HEK293 (cell line): ENCODE results near the gene EIF1.

Experiments used
- CTCF ChIA-PET: fragments of 350-600 bp; formaldehyde crosslinking; extraction: SDS; loops from one replicate; lab custom pipeline; 2021; ENCODE audit warnings: antibody characterized with exemption; lab: Yijun Ruan, JAX
- POLR2A ChIA-PET: fragments of 300-600 bp; formaldehyde crosslinking; extraction: SDS; loops from one replicate; lab custom pipeline; 2020; ENCODE audit warnings: antibody characterized with exemption, inconsistent platforms; lab: Yijun Ruan, JAX
- H3K27ac ChIP-seq: fragments of 200-500 bp; sonication (Bioruptor generic); 2 replicates; pipeline ENCODE4 v1.5.1; 2014; ENCODE audit warnings: low read depth, low read length, control low read depth, inconsistent platforms; ENCODE audit errors: extremely low read depth
- H3K36me3 ChIP-seq, 2 experiments: fragments of 200-500 bp in 1 of 2; sonication (Bioruptor generic) in 1 of 2; 1 replicate in 1 of 2; 2 replicates in 1 of 2; pipeline ENCODE4 v1.5.1; 2014 to 2017; ENCODE audit warnings: inconsistent platforms in 2 of 2, low read length in 2 of 2; ENCODE audit not compliant: control insufficient read depth in 2 of 2, insufficient read depth in 1 of 2
- H3K4me1 ChIP-seq: fragments of 200-500 bp; sonication (Bioruptor generic); 2 replicates; pipeline ENCODE4 v1.5.1; 2014; ENCODE audit warnings: mild to moderate bottlenecking, low read length, inconsistent platforms; ENCODE audit not compliant: control insufficient read depth, insufficient read depth
- H3K4me3 ChIP-seq: 2 replicates; pipeline ENCODE4 v1.5.1; 2011; ENCODE audit warnings: low read depth, mild to moderate bottlenecking, control low read depth, low read length, moderate library complexity
- H3K9me3 ChIP-seq: fragments of 200-500 bp; sonication (Bioruptor generic); 2 replicates; pipeline ENCODE4 v1.5.1; 2014; ENCODE audit warnings: low read depth, low read length, inconsistent platforms; ENCODE audit not compliant: control insufficient read depth, insufficient read depth
- BCL11B ChIP-seq: fragments of 450-650 bp; formaldehyde crosslinking; IDR thresholded peaks from 2 replicates; pipeline ENCODE4 v1.5.1; 2016; ENCODE audit warnings: low read depth, missing biosample characterization, missing genetic modification characterization
- HOXD13 ChIP-seq: sonication (generic); formaldehyde crosslinking; IDR thresholded peaks from 2 replicates; pipeline ENCODE4 v1.8.0; 2022; ENCODE audit warnings: missing genetic modification reagents, borderline replicate concordance
- PRDM1 ChIP-seq: fragments of 450-650 bp; formaldehyde crosslinking; IDR thresholded peaks from 2 replicates; pipeline ENCODE4; 2016; ENCODE audit warnings: missing biosample characterization, missing genetic modification characterization
- TCF7L2 ChIP-seq: IDR thresholded peaks from 2 replicates; pipeline ENCODE4 v1.6.1; 2011; ENCODE audit warnings: low read depth, mild to moderate bottlenecking, inconsistent platforms, low read length, moderate library complexity, borderline replicate concordance
- YY1 ChIP-seq: fragments of 450-650 bp; formaldehyde crosslinking; IDR thresholded peaks from 2 replicates; pipeline ENCODE4 v1.5.1; 2018; ENCODE audit warnings: missing biosample characterization, missing genetic modification characterization
- ZBTB17 ChIP-seq: fragments of 450-650 bp; formaldehyde crosslinking; IDR thresholded peaks from 2 replicates; pipeline ENCODE4 v1.5.1; 2016; ENCODE audit warnings: missing biosample characterization, missing genetic modification characterization
- ZNF174 ChIP-seq: fragments of 450-650 bp; formaldehyde crosslinking; IDR thresholded peaks from 2 replicates; pipeline ENCODE4 v1.5.0; 2017; ENCODE audit warnings: missing biosample characterization, mild to moderate bottlenecking, missing genetic modification characterization
- ZNF214 ChIP-seq: fragments of 450-650 bp; formaldehyde crosslinking; IDR thresholded peaks from 2 replicates; pipeline ENCODE4 v1.5.1; 2017; ENCODE audit warnings: missing biosample characterization, mild to moderate bottlenecking, missing genetic modification characterization, borderline replicate concordance
- ZNF221 ChIP-seq: fragments of 450-650 bp; formaldehyde crosslinking; IDR thresholded peaks from 2 replicates; pipeline ENCODE4 v1.5.1; 2017; ENCODE audit warnings: missing biosample characterization, missing genetic modification characterization, borderline replicate concordance
- ZNF324 ChIP-seq: fragments of 450-650 bp; formaldehyde crosslinking; IDR thresholded peaks from 2 replicates; pipeline ENCODE4 v1.5.1; 2016; ENCODE audit warnings: missing biosample characterization, missing genetic modification characterization
- ZNF341 ChIP-seq: fragments of 450-650 bp; formaldehyde crosslinking; IDR thresholded peaks from 2 replicates; pipeline ENCODE4; 2016; ENCODE audit warnings: low read depth, missing biosample characterization, missing genetic modification characterization
- ZNF366 ChIP-seq: fragments of 450-650 bp; formaldehyde crosslinking; conservative IDR thresholded peaks from 2 replicates; pipeline ENCODE4 v1.5.1; 2016; ENCODE audit warnings: missing biosample characterization, missing genetic modification characterization
- ZNF404 ChIP-seq: fragments of 450-650 bp; formaldehyde crosslinking; IDR thresholded peaks from 2 replicates; pipeline ENCODE4 v1.5.1; 2017; ENCODE audit warnings: missing biosample characterization, missing genetic modification characterization
- ZNF426 ChIP-seq: fragments of 450-650 bp; formaldehyde crosslinking; IDR thresholded peaks from 2 replicates; pipeline ENCODE4 v1.5.1; 2017; ENCODE audit warnings: missing biosample characterization, missing genetic modification characterization, mild to moderate bottlenecking, inconsistent platforms, moderate library complexity
- ZNF670 ChIP-seq: fragments of 450-650 bp; formaldehyde crosslinking; IDR thresholded peaks from 2 replicates; pipeline ENCODE4 v1.5.1; 2016; ENCODE audit warnings: missing biosample characterization, missing genetic modification characterization, low read depth
- ZNF777 ChIP-seq: fragments of 450-650 bp; formaldehyde crosslinking; IDR thresholded peaks from 2 replicates; pipeline ENCODE4 v1.5.1; 2017; ENCODE audit warnings: missing biosample characterization, missing genetic modification characterization, borderline replicate concordance
- TF ChIP-seq, protein P1 (sequence below): fragments of 450-650 bp; formaldehyde crosslinking; IDR thresholded peaks from 2 replicates; pipeline ENCODE4 v1.5.1; 2016; ENCODE audit warnings: missing biosample characterization, missing genetic modification characterization
- TF ChIP-seq, protein P2 (sequence below): fragments of 450-650 bp; formaldehyde crosslinking; conservative IDR thresholded peaks from 2 replicates; pipeline ENCODE4 v1.5.1; 2016; ENCODE audit warnings: low read depth, missing biosample characterization, missing genetic modification characterization

Gene EIF1

DNA sequence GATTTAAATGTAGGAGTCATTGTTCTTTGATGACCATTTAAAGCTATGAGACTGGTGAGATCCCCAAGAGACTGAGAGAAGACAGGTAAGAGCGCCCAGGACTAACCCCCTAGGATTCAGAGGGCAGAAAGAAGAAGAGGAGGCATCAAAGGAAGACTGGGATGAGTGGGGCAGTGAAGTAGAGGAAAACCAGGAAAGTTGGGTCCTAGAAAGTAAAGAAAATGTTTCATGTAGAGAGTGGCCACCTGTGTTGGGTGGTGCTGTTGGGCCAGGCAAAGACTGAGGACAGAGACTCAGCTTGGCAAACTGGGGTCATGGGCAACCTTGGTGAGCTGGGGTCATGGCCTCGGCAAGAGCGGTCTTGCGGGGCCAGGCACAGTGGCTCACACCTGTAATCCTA, 47.1 kb downstream of the EIF1 start:
- Histone ChIP-seq H3K27ac (no peak overlapping the region), H3K36me3 (peaks cover 0 to 6% of the 10 kb centered on the region in 2 experiments; a peak in 1 of 3 replicates), H3K9me3 (no peaks in the 10 kb centered on the region), H3K4me1 (peaks cover 2% of the 10 kb centered on the region; the same call in 1 of the 2 replicates), H3K4me3 (no peak overlapping the region)
- ChIA-PET POLR2A (interaction anchor here (0.9 to 2.4 kb wide), 6 partner anchors 22 to 231 kb away, joined by 3 to 14 read pairs (median 4); partner anchors contain the start of genes CNP, EIF1 and JUP), CTCF (interaction anchor here (0.5 to 3.3 kb wide), 5 partner anchors 40 to 223 kb away, joined by 3 to 51 read pairs (median 6); no protein-coding TSS in a partner anchor)
- TF ChIP-seq TCF7L2 (no peak), ZNF214 (no peak), PRDM1 (tag by site-specific recombination) (0 out of 2 replicates have a peak, but pooled peaks have one; percentile 63)
- TF ChIP-seq, protein P1, sequence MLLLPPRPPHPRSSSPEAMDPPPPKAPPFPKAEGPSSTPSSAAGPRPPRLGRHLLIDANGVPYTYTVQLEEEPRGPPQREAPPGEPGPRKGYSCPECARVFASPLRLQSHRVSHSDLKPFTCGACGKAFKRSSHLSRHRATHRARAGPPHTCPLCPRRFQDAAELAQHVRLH (tag by site-specific recombination), result no peak

DNA sequence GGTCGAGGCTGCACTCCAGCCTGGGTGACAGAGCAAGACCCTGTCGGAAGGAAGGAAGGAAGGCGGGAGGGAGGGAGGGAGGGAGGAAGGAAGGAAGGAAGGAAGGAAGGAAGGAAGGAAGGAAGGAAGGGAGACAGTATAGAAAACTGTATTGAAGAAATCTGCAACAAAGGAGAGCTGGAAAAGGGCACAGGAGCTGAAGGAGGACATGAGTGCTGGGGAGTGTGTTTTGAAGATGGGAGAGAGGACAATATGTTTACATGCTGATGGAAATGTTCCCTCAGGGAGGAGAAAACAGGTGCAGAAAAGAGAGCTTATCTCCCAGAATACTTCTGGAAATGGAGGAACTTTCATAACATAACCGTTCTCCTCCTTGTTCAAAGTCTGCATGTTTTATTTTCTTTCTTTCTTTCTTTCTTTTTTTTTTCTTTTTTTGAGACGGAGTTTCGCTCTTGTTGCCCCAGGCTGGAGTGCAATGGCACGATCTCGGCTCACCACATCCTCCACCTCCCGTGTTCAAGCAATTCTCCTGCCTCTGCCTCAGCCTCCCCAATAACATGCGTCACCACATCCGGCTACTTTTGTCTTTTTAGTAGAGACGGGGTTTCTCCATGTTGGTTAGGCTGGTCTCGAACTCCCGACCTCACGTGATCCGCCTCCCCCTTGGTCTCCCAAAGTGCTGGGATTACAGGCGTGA, 48.4 kb downstream of the EIF1 start:
- H3K9me3 ChIP-seq, result no peaks in the 10 kb centered on the region
- POLR2A ChIA-PET, result interaction anchor here (0.6 to 1.9 kb wide), 8 partner anchors 48 to 222 kb away, joined by 3 to 17 read pairs (median 4); partner anchors contain the start of genes EIF1 and JUP
- H3K36me3 ChIP-seq, result no peaks in the 10 kb centered on the region
- TF ChIP-seq, protein P2, sequence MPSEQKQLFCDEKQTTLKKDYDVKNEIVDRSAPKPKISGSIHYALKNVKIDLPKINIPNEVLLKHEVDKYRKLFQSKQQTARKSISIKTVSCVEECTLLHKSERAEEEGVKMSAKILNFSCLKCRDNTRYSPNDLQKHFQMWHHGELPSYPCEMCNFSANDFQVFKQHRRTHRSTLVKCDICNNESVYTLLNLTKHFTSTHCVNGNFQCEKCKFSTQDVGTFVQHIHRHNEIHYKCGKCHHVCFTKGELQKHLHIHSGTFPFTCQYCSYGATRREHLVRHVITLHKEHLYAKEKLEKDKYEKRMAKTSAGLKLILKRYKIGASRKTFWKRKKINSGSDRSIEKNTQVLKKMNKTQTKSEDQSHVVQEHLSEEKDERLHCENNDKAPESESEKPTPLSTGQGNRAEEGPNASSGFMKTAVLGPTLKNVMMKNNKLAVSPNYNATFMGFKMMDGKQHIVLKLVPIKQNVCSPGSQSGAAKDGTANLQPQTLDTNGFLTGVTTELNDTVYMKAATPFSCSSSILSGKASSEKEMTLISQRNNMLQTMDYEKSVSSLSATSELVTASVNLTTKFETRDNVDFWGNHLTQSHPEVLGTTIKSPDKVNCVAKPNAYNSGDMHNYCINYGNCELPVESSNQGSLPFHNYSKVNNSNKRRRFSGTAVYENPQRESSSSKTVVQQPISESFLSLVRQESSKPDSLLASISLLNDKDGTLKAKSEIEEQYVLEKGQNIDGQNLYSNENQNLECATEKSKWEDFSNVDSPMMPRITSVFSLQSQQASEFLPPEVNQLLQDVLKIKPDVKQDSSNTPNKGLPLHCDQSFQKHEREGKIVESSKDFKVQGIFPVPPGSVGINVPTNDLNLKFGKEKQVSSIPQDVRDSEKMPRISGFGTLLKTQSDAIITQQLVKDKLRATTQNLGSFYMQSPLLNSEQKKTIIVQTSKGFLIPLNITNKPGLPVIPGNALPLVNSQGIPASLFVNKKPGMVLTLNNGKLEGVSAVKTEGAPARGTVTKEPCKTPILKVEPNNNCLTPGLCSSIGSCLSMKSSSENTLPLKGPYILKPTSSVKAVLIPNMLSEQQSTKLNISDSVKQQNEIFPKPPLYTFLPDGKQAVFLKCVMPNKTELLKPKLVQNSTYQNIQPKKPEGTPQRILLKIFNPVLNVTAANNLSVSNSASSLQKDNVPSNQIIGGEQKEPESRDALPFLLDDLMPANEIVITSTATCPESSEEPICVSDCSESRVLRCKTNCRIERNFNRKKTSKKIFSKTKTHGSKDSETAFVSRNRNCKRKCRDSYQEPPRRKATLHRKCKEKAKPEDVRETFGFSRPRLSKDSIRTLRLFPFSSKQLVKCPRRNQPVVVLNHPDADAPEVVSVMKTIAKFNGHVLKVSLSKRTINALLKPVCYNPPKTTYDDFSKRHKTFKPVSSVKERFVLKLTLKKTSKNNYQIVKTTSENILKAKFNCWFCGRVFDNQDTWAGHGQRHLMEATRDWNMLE (tag by site-specific recombination), result no peak
- TF ChIP-seq ZNF366 (tag by site-specific recombination) (peak; percentile 85), ZNF426 (tag by site-specific recombination) (no peak), ZNF404 (tag by site-specific recombination) (no peak), ZNF670 (tag by site-specific recombination) (no peak), BCL11B (tag by site-specific recombination) (no peak), PRDM1 (tag by site-specific recombination) (peak; percentile 62; the same call in 1 of the 2 replicates), YY1 (tag by site-specific recombination) (no peak)
- TF ChIP-seq, protein P1 (tag by site-specific recombination), result peak; percentile 16; the same call in 1 of the 2 replicates
- TF ChIP-seq, all 188 proteins: peak for 3
- no peak overlapping the region for H3K27ac ChIP-seq
- H3K4me3 ChIP-seq, result no peak overlapping the region
- H3K4me1 ChIP-seq, result peaks cover 2% of the 10 kb centered on the region; the same call in 1 of the 2 replicates
- CTCF ChIA-PET, result interaction anchor here (0.6 to 3.3 kb wide), 42 partner anchors 10 to 1976 kb away, joined by 3 to 51 read pairs (median 4); partner anchors contain the start of genes JUP, KLHL10 and P3H4

DNA sequence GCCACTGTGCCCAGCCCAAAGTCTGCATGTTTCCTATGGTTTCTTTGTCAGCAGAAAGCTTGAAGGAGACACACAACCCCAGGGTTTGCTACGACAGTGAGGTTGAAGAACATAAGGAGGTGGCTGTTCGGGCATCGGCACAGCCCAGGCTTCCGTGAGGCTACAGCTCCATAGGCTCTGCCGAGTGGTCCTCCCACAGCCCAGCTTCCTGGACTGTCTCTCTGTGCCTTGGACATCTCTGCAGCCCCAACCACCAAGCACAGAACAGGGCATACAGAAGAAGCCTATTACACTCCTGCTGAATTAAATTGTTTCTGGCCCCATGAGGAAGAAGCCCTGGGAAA, 49.0 kb downstream of the EIF1 start:
- H3K27ac ChIP-seq, result no peak overlapping the region
- TF ChIP-seq ZNF341 (tag by site-specific recombination), result peak; percentile 15; the same call in 1 of the 2 replicates
- TF ChIP-seq ZNF777 (tag by site-specific recombination), result no peak
- TF ChIP-seq ZBTB17 (tag by site-specific recombination), result peak; percentile 70
- no peak for TF ChIP-seq HOXD13 (CRISPR knock-in tag)
- no peak for TF ChIP-seq ZNF324
- TF ChIP-seq ZNF221 (tag by site-specific recombination), result no peak
- no peak for TF ChIP-seq ZNF174 (tag by site-specific recombination)
- peaks cover 2% of the 10 kb centered on the region; the same call in 1 of the 2 replicates for H3K4me1 ChIP-seq
- ChIA-PET CTCF (interaction anchor here (0.6 to 3.3 kb wide), 38 partner anchors 10 to 1315 kb away, joined by 3 to 51 read pairs (median 4); partner anchors contain the start of genes JUP, KLHL10 and P3H4), POLR2A (interaction anchor here (0.6 to 1.9 kb wide), 7 partner anchors 48 to 222 kb away, joined by 3 to 17 read pairs (median 6); partner anchors contain the start of genes EIF1 and JUP)
- H3K4me3 ChIP-seq, result no peak overlapping the region
- H3K36me3 ChIP-seq, result no peaks in the 10 kb centered on the region
- no peaks in the 10 kb centered on the region for H3K9me3 ChIP-seq
